Measurements from ENCODE around the gene DSTYK.

The DSTYK gene

DNA sequence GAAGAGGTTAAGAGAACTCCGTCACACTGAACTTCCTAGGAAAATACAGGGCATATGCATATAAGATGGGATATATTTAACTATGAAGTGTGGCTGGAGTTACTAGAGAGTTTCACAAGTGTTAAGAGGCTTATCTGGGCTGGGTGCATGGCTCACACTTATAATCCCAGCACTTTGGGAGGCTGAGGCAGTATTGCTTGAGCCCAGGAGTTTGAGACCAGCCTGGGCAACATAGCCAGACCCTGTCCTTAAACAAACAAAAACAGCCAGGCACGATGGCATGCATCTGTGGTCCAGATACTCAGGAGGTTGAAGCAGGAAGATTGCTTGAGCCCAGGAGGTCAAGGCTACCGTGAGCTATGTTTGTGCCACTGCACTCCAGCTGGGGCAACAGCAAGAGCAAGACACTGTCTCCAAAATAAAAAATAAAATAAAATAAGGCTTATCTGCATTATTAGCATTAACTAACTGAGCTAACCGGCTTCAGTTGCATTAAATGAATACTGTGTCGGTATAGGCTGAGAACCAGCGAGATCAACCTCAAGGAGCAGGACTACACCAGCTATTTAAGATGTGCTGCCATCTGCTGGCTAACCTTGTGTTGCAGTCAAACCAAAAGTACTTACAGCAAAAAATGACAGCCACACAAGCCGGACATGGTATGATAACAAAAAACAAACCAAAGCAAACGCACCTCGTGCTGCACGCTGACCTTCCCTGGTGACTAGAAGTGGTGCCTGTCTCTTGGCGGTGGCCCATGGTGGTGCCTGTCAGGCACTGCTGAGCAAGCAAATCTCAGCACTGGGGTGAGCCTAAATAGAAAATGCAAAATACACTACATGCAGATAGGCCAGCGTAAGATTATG lies 70.0 kb downstream of the DSTYK start:
- in situ Hi-C loops (cut with HindIII; ENCODE audit: low sequenced_read_pairs) = no loop called here

DNA sequence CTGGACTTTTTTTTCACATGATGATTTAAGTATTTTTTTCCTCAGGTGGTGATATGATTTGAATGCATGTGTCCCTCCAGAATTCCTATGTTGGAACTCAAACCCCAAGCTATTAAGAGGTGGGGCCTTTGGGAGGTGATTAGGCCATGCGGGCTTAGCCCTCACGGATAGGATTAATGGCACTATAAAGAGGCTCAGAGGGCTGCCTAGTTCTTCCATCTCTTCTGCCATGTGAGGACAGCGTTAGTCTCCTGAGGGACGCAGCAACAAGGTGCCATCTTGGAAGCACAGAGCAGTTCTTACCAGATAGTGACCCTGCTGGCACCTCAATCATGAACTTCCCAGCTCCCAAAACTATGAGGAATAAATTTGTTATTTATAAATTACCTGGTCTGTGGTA lies 71.4 kb downstream of the DSTYK start:
- in situ Hi-C loops (cut with HindIII; ENCODE audit: low sequenced_read_pairs) = no loop called here

DNA sequence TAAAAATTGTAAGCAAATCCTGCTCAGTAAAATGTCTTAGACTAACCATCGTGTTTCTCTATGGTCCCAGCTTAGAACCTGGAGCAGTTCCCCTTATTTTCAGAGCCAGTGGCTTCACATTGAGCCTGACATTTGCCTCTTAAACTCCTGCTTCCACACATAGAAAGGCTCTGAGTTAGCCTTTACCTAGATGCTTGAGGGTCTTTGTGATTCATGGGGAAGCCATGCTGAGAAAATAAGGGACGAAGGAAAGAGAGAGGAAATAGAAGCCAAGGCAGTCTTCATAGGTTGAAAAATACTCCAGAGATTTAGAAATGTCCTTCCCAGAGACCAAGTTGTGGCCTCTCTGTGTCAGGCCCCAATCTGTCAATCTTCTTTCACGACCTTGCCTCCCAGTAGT lies 73.6 kb downstream of the DSTYK start:
- in situ Hi-C loops (cut with HindIII; ENCODE audit: low sequenced_read_pairs) = no loop called here

GRCh38 chr1:205133287-205133686 lies 78.2 kb downstream of the DSTYK start:
- in situ Hi-C loops (cut with HindIII; ENCODE audit: low sequenced_read_pairs) = no loop called here

DNA sequence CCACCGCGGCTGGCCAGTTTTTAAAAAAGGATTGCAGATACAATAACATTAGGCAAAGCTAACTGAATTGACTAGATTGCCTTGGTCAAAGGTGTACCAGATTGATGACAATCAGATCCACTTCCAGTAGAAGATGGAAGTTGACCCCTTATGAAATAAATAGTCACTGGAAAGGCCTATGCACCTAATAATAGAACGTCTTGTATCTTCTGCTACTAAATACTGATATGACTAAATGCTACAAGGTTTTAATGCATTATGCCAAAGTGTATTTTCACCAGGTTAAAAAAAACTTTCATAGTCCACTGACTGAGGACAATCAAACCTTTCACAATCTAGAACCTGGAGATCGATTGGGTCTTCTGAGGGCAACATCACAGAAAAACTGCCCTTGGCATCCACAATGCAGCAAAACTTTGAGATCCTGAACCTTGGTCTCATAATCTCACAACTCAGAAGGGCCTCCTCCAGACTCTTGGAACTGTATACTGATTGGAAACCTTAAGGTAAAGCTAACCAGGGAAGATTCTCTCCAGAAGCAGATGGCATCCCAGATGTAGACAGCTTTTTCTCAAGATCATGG lies 82.0 kb downstream of the DSTYK start:
- in situ Hi-C loops (cut with HindIII; ENCODE audit: low sequenced_read_pairs) = no loop called here

GRCh38 chr1:205128050-205128449 lies 83.5 kb downstream of the DSTYK start:
- in situ Hi-C loops (cut with HindIII; ENCODE audit: low sequenced_read_pairs) = no loop called here

GRCh38 chr1:205127646-205128045 lies 83.9 kb downstream of the DSTYK start:
- in situ Hi-C loops (cut with HindIII; ENCODE audit: low sequenced_read_pairs) = no loop called here

GRCh38 chr1:205124726-205125125 lies 86.8 kb downstream of the DSTYK start:
- in situ Hi-C loops (cut with HindIII; ENCODE audit: low sequenced_read_pairs) = no loop called here

GRCh38 chr1:205122489-205122882 lies 89.0 kb downstream of the DSTYK start:
- in situ Hi-C loops (cut with HindIII; ENCODE audit: low sequenced_read_pairs) = no loop called here

- in situ Hi-C loops (cut with HindIII; ENCODE audit: low sequenced_read_pairs) = no loop called here
Observed at GRCh38 chr1:205121660-205122488, 89.6 kb downstream of the DSTYK start, which contains the start of gene RBBP5. Gene RBBP5 (minus strand): TSS chr1:205121978. CDS start chr1:205121873, 105 bp downstream.

DNA sequence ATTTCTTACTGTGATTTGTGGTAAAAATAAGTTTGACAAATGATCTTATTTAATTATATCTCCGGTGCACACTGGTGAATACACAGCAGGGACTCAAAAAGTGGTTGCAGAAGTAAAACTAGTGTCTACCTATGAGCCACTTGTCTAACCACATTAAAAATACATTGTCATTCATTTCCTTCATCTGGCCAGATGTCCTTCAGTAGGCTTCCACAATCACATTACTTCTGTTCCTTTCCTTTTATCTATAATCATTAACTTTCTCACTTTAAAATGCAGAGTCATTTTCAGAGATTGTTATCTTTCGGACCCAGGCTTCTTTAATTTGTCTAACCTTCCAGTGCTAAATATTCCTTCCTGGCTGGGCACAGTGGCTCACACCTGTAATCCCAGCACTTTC lies 92.8 kb downstream of the DSTYK start:
- in situ Hi-C loops (cut with HindIII; ENCODE audit: low sequenced_read_pairs) = no loop called here

GRCh38 chr1:205111354-205111753 lies 100.1 kb downstream of the DSTYK start:
- in situ Hi-C loops (cut with HindIII; ENCODE audit: low sequenced_read_pairs) = no loop called here

DNA sequence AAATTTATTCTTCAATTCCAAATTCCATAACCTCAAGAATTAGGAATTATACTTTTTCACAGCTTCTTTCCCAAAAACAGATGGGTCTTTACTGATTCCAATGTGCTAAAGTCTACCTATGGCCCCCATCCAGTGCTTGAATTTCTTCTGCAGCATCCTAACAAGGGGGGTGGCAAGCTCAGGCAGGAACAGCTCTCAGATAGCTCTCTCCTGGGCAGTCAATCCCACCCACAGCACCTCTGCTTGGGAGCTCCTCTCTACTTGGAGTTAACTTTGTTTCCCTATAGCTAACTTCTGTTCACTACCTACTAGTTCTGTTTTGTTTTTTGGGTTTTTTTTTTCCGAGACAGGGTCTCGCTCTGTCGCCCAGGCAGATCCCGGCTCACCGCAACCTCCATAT lies 101.8 kb downstream of the DSTYK start:
- in situ Hi-C loops (cut with HindIII; ENCODE audit: low sequenced_read_pairs) = no loop called here

DNA sequence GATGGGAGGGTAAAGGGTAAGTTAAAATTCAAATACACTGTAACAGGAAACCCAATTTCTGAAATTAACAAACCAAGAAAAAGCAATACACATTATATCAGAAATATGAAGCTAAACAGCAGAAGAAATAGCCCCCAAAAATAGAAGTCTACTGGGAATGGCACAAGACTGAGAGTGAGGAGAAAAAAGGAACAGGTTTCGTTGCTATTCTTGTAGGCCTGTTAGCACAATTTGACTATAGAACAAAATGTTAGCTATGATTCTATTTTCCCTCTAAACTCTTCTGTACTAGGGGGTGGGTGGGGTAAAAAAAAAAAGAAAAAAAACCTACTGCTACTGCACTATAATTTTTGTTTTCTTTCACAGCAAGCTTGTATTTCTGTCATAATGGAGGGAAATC lies 102.2 kb downstream of the DSTYK start:
- in situ Hi-C loops (cut with HindIII; ENCODE audit: low sequenced_read_pairs) = no loop called here

GRCh38 chr1:205108464-205108863 lies 103.0 kb downstream of the DSTYK start:
- in situ Hi-C loops (cut with HindIII; ENCODE audit: low sequenced_read_pairs) = no loop called here

DNA sequence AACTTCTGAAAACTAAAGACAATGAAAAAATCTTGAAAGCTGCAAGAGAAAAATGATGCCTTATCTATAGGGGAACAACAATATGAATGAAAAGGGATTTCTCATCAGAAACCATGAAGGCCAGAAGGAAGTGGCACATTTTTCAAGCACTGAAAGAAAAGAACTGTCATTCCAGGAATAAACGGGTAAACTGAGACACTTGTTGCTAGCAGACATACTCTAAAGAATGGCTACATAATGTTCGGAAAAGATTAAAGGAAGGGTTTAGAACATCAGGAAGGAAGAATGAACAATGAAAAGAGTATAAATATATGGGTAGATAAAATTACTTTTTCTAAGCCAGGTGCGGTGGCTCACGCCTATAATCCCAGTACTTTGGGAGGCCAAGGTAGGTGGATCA lies 104.2 kb downstream of the DSTYK start:
- in situ Hi-C loops (cut with HindIII; ENCODE audit: low sequenced_read_pairs) = no loop called here

GRCh38 chr1:205102404-205102803 lies 109.1 kb downstream of the DSTYK start:
- in situ Hi-C loops (cut with HindIII; ENCODE audit: low sequenced_read_pairs) = no loop called here

GRCh38 chr1:205098242-205098641 lies 113.3 kb downstream of the DSTYK start:
- in situ Hi-C loops (cut with HindIII; ENCODE audit: low sequenced_read_pairs) = no loop called here

DNA sequence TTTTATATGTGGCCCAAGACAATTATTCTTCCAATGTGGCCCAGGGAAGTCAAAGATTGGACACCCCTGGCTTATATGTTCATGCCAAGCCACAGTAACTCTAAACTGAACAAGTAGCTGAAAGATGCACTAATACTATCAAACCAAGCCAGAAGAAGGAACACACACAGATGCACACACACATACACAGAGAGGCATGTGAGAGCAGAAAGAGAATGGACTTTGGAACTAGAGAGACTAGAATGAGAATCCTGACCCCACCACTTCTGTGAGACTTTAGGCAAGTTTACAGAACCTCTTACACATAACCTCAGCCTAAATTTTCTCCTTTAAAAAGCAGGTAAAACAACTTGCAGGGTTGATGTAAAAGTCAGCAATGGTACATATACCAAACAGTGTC lies 116.1 kb downstream of the DSTYK start:
- in situ Hi-C loops (cut with HindIII; ENCODE audit: low sequenced_read_pairs) = no loop called here

Data from DLD1 (cell line).